BE2C (cell line): Measurements from ENCODE around the gene EDC3.
"Not testable (repeated sequence)": the region's sequence is repeated elsewhere in the genome, so short reads cannot be mapped to it uniquely, and the experiment has no call there.

ENCODE experiments used
- DNase-seq: peaks from one replicate; pipeline ENCODE4 v3.0.0-alpha.2; 2020
- H3K27me3 ChIP-seq: fragments of 250-450 bp; sonication (Bioruptor Pico); 2 replicates; pipeline ENCODE4 v1.5.1; 2020; ENCODE audit warnings: mild to moderate bottlenecking
- H3K36me3 ChIP-seq: fragments of 250-450 bp; sonication (Bioruptor Pico); 2 replicates; pipeline ENCODE4 v1.5.1; 2020; ENCODE audit warnings: mild to moderate bottlenecking
- H3K4me1 ChIP-seq: fragments of 250-450 bp; sonication (Bioruptor Pico); 2 replicates; pipeline ENCODE4 v1.5.1; 2020
- H3K4me3 ChIP-seq: 2 replicates; pipeline ENCODE4 v1.5.1; 2011; ENCODE audit warnings: low read depth, low read length
- H3K9me3 ChIP-seq: fragments of 250-450 bp; sonication (Bioruptor Pico); 2 replicates; pipeline ENCODE4 v1.5.1; 2020
- TF ChIP-seq, protein P1 (sequence below): IDR thresholded peaks from 2 replicates; pipeline ENCODE4 v1.5.1; 2012; ENCODE audit warnings: mild to moderate bottlenecking, low read depth, low read length

The EDC3 gene

GRCh38 chr15:74667975-74668374 lies 27.8 kb downstream of the EDC3 start:
- H3K9me3 ChIP-seq, result no peaks in the 10 kb centered on the region
- no peak for DNase-seq
- no peak overlapping the region for H3K4me3 ChIP-seq
- no peaks in the 10 kb centered on the region for H3K27me3 ChIP-seq
- peaks cover 14% of the 10 kb centered on the region for H3K36me3 ChIP-seq
- TF ChIP-seq, protein P1, sequence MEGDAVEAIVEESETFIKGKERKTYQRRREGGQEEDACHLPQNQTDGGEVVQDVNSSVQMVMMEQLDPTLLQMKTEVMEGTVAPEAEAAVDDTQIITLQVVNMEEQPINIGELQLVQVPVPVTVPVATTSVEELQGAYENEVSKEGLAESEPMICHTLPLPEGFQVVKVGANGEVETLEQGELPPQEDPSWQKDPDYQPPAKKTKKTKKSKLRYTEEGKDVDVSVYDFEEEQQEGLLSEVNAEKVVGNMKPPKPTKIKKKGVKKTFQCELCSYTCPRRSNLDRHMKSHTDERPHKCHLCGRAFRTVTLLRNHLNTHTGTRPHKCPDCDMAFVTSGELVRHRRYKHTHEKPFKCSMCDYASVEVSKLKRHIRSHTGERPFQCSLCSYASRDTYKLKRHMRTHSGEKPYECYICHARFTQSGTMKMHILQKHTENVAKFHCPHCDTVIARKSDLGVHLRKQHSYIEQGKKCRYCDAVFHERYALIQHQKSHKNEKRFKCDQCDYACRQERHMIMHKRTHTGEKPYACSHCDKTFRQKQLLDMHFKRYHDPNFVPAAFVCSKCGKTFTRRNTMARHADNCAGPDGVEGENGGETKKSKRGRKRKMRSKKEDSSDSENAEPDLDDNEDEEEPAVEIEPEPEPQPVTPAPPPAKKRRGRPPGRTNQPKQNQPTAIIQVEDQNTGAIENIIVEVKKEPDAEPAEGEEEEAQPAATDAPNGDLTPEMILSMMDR, result no peak
- no peaks in the 10 kb centered on the region for H3K4me1 ChIP-seq

DNA sequence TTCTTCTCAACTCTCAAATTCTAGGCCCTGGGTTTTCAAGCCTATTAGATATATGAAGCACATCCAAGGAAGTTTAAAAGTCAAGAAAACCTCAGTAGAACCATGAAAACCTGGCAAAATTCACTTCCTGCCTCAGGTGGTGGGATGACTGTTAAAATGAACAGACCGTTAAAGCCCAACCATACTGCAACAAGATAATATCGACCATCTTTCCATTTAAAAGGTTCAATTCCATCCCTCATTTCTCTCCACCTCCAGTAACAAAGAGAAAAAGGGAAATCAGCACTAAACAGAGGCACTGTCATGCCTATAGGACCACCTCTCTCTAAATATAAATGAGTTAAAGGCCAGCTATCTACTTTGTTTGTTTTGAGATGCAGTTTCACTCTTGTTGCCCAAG lies 31.2 kb downstream of the EDC3 start:
- Histone ChIP-seq H3K4me3 (no peak overlapping the region), H3K4me1 (no peaks in the 10 kb centered on the region), H3K36me3 (peaks cover 5% of the 10 kb centered on the region; the same call in 1 of the 2 replicates), H3K27me3 (no peaks in the 10 kb centered on the region), H3K9me3 (no peaks in the 10 kb centered on the region)
- DNase-seq, result no peak
- TF ChIP-seq, protein P1, result no peak

DNA sequence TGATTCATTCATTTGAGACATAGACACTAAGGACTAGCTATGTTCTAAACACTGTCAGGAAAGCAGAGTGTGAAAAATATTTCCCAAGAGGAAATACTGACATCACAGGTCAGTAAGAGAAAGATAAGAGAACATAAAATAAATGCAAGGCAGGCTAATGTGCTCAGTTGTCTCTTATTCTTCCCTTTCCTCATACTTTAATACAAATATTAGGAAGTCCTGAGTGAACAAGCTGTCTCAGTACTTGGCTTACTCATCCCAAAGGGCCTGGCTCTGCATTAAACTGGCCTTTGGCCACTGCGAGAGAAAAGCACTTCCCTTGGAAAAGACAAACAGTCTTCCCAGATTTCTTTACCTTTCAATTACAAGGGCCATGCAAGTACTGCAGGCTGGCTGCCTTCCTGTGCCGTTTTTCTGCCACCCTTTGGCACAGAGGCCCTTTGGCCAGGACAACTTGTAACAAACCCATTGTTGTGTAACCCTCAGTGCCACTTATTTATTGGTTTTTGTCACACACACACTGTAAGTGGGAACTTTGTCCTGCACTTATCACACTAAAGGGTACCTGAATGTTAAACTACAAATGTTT lies 31.7 kb downstream of the EDC3 start:
- no peaks in the 10 kb centered on the region for H3K9me3 ChIP-seq
- no peaks in the 10 kb centered on the region for H3K4me1 ChIP-seq
- DNase-seq, result no peak
- TF ChIP-seq, protein P1, result no peak
- no peak overlapping the region for H3K4me3 ChIP-seq
- H3K36me3 ChIP-seq, result peaks cover 5% of the 10 kb centered on the region; the same call in 1 of the 2 replicates
- H3K27me3 ChIP-seq, result no peaks in the 10 kb centered on the region

DNA sequence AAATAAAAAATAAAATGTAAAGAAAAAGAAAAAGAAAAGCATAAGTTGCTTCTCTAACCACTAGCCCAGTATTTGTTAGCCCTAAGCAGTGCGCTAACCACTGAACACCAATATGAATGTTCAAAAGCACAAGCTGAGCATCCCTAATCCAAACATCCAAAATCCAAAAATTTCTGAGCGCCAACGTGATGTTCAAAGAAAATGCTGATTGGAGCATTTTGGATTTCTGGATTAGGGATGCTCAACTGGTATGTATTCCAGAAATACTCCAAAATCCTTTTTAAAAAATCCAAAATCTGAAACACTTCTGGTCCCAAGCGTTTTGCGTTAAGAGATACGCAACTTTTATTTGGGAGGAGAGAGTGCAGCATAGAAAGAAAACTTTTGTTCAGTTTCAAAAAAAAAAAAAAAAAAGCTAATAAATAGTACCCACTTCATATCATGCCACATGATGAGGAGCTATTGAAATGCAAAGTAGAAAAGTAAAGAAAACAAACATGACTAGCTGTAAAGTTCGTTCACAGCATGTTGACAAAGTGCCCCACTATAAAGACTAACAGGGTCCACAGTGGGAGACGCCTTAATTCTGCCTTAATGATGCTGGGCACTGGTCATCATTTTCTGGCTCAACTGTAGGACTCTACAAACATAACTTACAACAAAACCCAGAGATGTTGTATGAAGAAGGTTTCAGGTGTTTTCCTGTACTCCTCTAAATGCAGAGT lies 32.4 kb downstream of the EDC3 start:
- Histone ChIP-seq H3K4me3 (no peak overlapping the region), H3K4me1 (no peaks in the 10 kb centered on the region), H3K27me3 (no peaks in the 10 kb centered on the region), H3K9me3 (no peaks in the 10 kb centered on the region), H3K36me3 (peaks cover 5% of the 10 kb centered on the region; the same call in 1 of the 2 replicates)
- DNase-seq, result no peak
- TF ChIP-seq, protein P1, result no peak

- Histone ChIP-seq H3K4me3 (no peak overlapping the region), H3K27me3 (no peaks in the 10 kb centered on the region), H3K36me3 (no peaks in the 10 kb centered on the region), H3K9me3 (no peaks in the 10 kb centered on the region), H3K4me1 (no peaks in the 10 kb centered on the region)
- TF ChIP-seq, protein P1, result no peak
- DNase-seq, result no peak
Observed at GRCh38 chr15:74662064-74662860, 33.6 kb downstream of the EDC3 start.

GRCh38 chr15:74661280-74661679 lies 34.5 kb downstream of the EDC3 start:
- H3K27me3 ChIP-seq, DNase-seq: not testable (repeated sequence)

More at GRCh38 chr15:74661280-74661679, 34.5 kb downstream of the EDC3 start:
- not testable (repeated sequence) for H3K36me3 ChIP-seq, H3K9me3 ChIP-seq, H3K4me1 ChIP-seq, H3K4me3 ChIP-seq
